Panc1 (cell line): ENCODE measurements around the gene YY1.

Experiments
- POLR2AphosphoS5 ChIP-seq: IDR thresholded peaks from 2 replicates; pipeline ENCODE4 v1.6.1; 2012; ENCODE audit warnings: mild to moderate bottlenecking, low read depth, low read length, moderate library complexity
- SIN3A ChIP-seq: IDR thresholded peaks from 2 replicates; pipeline ENCODE4 v1.6.1; 2012; ENCODE audit warnings: low read depth, mild to moderate bottlenecking, low read length, moderate library complexity, borderline replicate concordance; ENCODE audit not compliant: insufficient read depth

GRCh38 chr14:100287202-100287997 is 48.5 kb downstream of the YY1 start:
- TF ChIP-seq POLR2AphosphoS5 (no peak), SIN3A (no peak)
